Type B pancreatic cell (in vitro differentiated cells): Measurements from ENCODE around the gene SRSF10. TPM values are rescaled to one million over a fixed set of nuclear protein-coding genes. Genes with fewer than 3 reads are reported as not detected.

Experiments used
- DNase-seq: peaks from one replicate; pipeline ENCODE4 v3.0.0; 2021; ENCODE audit warnings: mixed read lengths; ENCODE audit not compliant: unreplicated experiment; ENCODE audit errors: extremely low spot score
- H3K27ac Mint-ChIP-seq: 2 replicates; pipeline ENCODE4 v1.8.0; 2021; ENCODE audit warnings: mild to moderate bottlenecking, mixed read lengths
- H3K27me3 Mint-ChIP-seq: 2 replicates; pipeline ENCODE4 v1.8.0; 2021; ENCODE audit warnings: mixed read lengths
- H3K36me3 Mint-ChIP-seq: 2 replicates; pipeline ENCODE4 v1.8.0; 2021; ENCODE audit warnings: mixed read lengths
- H3K4me1 Mint-ChIP-seq: one replicate; pipeline ENCODE4 v1.8.0; 2021; ENCODE audit warnings: mixed read lengths; ENCODE audit not compliant: unreplicated experiment
- H3K4me3 Mint-ChIP-seq: 2 replicates; pipeline ENCODE4 v1.8.0; 2021; ENCODE audit warnings: mild to moderate bottlenecking, mixed read lengths
- H3K9me3 Mint-ChIP-seq: 2 replicates; pipeline ENCODE4 v1.8.0; 2021; ENCODE audit warnings: mixed read lengths
- total RNA-seq: library from RNA; stranded (reverse); gene quantifications from 2 replicates; pipeline ENCODE4 v1.2.1, GENCODE V29; 2021; ENCODE audit warnings: low replicate concordance
- TF ChIP-seq, protein P1 (sequence below): fragments of 200-600 bp; sonication (generic); conservative IDR thresholded peaks from 2 replicates; pipeline ENCODE4 v1.5.0; 2021; ENCODE audit warnings: antibody characterized with exemption, mild to moderate bottlenecking

Gene SRSF10
- total RNA-seq, 1 donor from 2014 or later, result 177 TPM

DNA sequence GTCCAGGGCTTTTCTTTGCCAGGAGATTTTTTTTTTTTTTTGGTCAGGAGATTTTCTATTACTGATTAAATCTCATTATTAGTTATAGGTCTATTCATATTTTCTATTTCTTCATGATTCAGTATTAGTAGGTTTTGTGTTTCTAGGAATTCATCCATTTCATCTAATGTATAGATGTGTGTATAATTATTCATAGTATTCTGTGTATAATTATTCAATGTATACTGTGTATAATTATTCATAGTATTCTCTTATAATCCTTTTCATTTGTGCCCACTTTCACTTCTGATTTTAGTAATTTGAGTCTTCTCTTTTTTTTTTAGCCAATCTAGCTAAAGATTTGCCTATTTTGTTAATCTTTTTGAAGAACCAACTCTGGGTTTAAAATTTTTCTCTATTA is 32.8 kb downstream of the SRSF10 start:
- no peaks in the 10 kb centered on the region for H3K36me3 Mint-ChIP-seq
- no peak overlapping the region for H3K27ac Mint-ChIP-seq
- no peaks in the 10 kb centered on the region for H3K27me3 Mint-ChIP-seq
- no peaks in the 10 kb centered on the region for H3K9me3 Mint-ChIP-seq
- H3K4me3 Mint-ChIP-seq, result no peak overlapping the region
- no peaks in the 10 kb centered on the region for H3K4me1 Mint-ChIP-seq
- DNase-seq, result no peak
- TF ChIP-seq, protein P1, sequence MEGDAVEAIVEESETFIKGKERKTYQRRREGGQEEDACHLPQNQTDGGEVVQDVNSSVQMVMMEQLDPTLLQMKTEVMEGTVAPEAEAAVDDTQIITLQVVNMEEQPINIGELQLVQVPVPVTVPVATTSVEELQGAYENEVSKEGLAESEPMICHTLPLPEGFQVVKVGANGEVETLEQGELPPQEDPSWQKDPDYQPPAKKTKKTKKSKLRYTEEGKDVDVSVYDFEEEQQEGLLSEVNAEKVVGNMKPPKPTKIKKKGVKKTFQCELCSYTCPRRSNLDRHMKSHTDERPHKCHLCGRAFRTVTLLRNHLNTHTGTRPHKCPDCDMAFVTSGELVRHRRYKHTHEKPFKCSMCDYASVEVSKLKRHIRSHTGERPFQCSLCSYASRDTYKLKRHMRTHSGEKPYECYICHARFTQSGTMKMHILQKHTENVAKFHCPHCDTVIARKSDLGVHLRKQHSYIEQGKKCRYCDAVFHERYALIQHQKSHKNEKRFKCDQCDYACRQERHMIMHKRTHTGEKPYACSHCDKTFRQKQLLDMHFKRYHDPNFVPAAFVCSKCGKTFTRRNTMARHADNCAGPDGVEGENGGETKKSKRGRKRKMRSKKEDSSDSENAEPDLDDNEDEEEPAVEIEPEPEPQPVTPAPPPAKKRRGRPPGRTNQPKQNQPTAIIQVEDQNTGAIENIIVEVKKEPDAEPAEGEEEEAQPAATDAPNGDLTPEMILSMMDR, result no peak

DNA sequence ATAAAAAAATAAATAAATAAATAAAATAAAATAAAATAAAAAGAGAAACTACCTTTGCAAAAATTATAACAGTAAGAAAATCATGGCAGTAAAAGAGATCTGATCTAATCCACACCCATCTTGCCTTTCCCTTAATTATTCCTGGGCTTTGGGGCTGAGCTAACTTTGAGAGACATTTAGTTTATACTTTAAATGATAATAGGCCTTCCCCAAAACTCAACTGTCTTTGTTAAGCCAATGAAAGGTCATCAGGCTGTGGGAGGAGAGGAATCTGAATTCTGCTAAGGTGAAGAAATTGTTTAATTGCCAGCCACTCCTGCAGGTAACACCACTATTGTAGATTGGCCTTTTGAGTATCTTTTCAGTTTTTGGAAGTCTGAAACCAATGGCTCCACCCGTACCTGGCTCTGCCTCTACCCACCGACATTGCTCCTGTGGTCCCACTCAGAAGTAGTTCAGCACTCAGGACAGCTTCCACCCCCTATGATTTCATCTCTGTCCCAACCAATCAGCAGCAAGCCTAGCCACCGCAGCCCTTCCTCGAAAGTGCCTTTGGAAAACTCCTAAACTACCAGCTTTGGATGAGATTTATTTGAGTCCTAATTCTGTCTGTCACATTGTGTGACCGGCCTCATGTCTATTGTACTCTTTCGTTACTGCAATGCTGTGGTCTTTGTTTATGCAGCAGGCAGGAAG is 43.5 kb downstream of the SRSF10 start:
- no peaks in the 10 kb centered on the region for H3K4me1 Mint-ChIP-seq
- DNase-seq, result no peak
- peak overlapping the region; percentile 19 for H3K27ac Mint-ChIP-seq
- TF ChIP-seq, protein P1, result no peak
- no peaks in the 10 kb centered on the region for H3K36me3 Mint-ChIP-seq
- H3K9me3 Mint-ChIP-seq, result no peaks in the 10 kb centered on the region
- H3K4me3 Mint-ChIP-seq, result no peak overlapping the region
- H3K27me3 Mint-ChIP-seq, result peaks cover 3% of the 10 kb centered on the region

DNA sequence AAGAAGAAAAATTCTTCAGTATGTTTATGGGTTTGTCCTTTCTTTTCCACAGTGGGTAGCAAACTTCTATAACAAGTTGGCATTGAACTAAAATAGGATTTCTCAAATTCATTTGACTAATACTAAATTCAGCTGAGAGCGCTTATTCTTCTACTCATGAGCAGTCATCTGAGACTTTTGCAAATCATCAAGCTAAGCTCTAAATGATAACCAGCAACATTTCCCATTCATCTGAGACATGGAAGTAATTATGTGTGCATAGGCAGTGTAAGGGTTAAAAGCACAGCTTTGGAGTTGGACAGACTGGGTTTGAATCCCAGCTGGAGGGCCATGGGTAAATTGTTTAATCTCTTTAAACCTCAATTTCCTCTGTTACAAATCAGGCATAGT is 48.6 kb downstream of the SRSF10 start:
- Mint-ChIP-seq H3K9me3 (no peaks in the 10 kb centered on the region), H3K4me3 (no peak overlapping the region), H3K27ac (peak overlapping the region; percentile 57), H3K4me1 (no peaks in the 10 kb centered on the region), H3K36me3 (no peaks in the 10 kb centered on the region), H3K27me3 (peaks cover 3% of the 10 kb centered on the region)
- TF ChIP-seq, protein P1, result no peak
- DNase-seq, result no peak

DNA sequence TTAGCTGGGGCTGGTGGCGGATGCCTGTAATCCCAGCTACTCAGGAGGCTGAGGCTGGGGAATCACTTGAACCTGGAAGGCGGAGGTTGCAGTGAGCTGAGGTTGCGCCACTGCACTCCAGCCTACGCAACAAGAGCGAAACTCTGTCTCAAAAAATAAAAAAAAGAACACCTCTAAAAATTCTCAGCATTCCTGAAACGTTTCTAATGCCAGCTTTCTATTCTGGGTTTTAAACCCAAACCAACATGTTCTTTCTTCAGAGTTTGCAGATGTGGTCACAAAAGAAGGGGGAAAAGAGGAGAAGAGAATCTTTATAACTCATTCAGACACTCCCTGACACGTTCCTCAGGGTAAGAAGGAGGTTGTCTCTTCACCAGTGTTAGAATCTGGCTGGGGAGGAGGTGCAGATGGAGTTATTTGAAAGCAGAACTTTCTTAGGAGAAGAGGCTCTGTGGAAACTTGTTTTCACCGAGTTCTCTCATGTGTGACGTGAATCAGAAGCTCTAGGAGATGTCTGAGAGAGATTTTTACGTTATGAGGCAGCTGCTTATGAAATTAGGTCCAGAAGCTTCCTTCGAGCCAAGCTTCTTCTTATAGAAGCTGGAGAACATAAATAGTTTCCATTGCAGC is 49.2 kb downstream of the SRSF10 start:
- Mint-ChIP-seq H3K9me3 (no peaks in the 10 kb centered on the region), H3K4me1 (no peaks in the 10 kb centered on the region), H3K27me3 (peaks cover 3% of the 10 kb centered on the region), H3K36me3 (no peaks in the 10 kb centered on the region), H3K27ac (peak overlapping the region; percentile 57), H3K4me3 (no peak overlapping the region)
- DNase-seq, result no peak
- TF ChIP-seq, protein P1, result no peak

DNA sequence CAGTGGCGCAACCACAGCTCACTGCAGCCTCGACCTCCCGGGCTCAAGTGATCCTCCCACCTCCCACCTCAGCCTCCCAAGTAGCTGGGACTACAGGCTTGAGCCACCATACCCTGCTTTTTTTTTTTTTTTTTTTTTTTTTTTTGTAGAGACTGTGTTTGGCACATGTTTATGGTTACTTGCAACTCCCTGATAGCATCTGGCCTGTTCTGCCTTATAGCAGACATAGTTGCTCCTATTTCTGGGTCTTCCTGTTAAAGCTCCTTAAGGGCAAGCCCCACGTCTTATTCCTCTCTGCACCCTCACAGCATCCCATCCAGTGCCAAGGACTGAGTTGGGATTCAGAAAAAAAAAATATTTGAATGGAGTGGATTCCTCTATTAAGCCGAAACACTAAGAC is 49.9 kb downstream of the SRSF10 start:
- no peak for DNase-seq
- peaks cover 3% of the 10 kb centered on the region for H3K27me3 Mint-ChIP-seq
- no peaks in the 10 kb centered on the region for H3K4me1 Mint-ChIP-seq
- TF ChIP-seq, protein P1, result no peak
- no peaks in the 10 kb centered on the region for H3K9me3 Mint-ChIP-seq
- no peaks in the 10 kb centered on the region for H3K36me3 Mint-ChIP-seq
- H3K4me3 Mint-ChIP-seq, result no peak overlapping the region
- H3K27ac Mint-ChIP-seq, result no peak overlapping the region
